Ectodermal cell (in vitro differentiated cells): Measurements from ENCODE around the gene MAP2K6.
A peak's percentile ranks its signal among the peaks of the same experiment; 100 is the strongest.
"Not testable (repeated sequence)": the region's sequence is repeated elsewhere in the genome, so short reads cannot be mapped to it uniquely, and the experiment has no call there.

Experiments used
- H3K27ac ChIP-seq: 2 replicates; pipeline ENCODE4 v1.7.0; 2013; ENCODE audit warnings: mild to moderate bottlenecking, low read depth, low read length; ENCODE audit not compliant: insufficient read depth, poor library complexity, severe bottlenecking
- H3K27me3 ChIP-seq: 2 replicates; pipeline ENCODE4 v1.7.0; 2013; ENCODE audit warnings: mild to moderate bottlenecking, low read length; ENCODE audit not compliant: insufficient read depth, control insufficient read depth, poor library complexity, severe bottlenecking
- H3K36me3 ChIP-seq: one replicate; pipeline ENCODE4 v1.7.0; 2013; ENCODE audit warnings: low read length; ENCODE audit not compliant: control insufficient read depth, insufficient read depth
- H3K4me1 ChIP-seq: one replicate; pipeline ENCODE4 v1.7.0; 2013; ENCODE audit warnings: low read length; ENCODE audit not compliant: control insufficient read depth, insufficient read depth
- H3K4me3 ChIP-seq: 2 replicates; pipeline ENCODE4 v1.7.0; 2013; ENCODE audit warnings: low read depth, low read length, control low read depth; ENCODE audit not compliant: insufficient read depth
- H3K9me3 ChIP-seq: 2 replicates; pipeline ENCODE4 v1.7.0; 2013; ENCODE audit warnings: mild to moderate bottlenecking, low read length, moderate library complexity; ENCODE audit not compliant: control insufficient read depth
- WGBS, 2 experiments: methylation state at CpG; one replicate each; pipeline ENCODE4 v1.1.7; 2013; ENCODE audit warnings: missing lambda C conversion rate in 2 of 2; 5-methylcytosine and 5-hydroxymethylcytosine counted together

Gene MAP2K6

GRCh38 chr17:69471406-69471805, 56.9 kb downstream of the MAP2K6 start:
- Histone ChIP-seq H3K4me1 (peaks cover 16% of the 10 kb centered on the region), H3K36me3 (no peaks in the 10 kb centered on the region), H3K27ac (no peak overlapping the region), H3K4me3 (no peak overlapping the region), H3K9me3 (no peaks in the 10 kb centered on the region), H3K27me3 (no peaks in the 10 kb centered on the region)
- 100% methylated on average over 2 to 3 of the region's 3 CpGs for WGBS, 2 experiments

- 85 to 91% methylated on average over 6 of the region's 7 CpGs for WGBS, 2 experiments
- Histone ChIP-seq H3K4me1 (peaks cover 5% of the 10 kb centered on the region), H3K9me3 (no peaks in the 10 kb centered on the region), H3K27me3 (no peaks in the 10 kb centered on the region), H3K27ac (peak overlapping the region; percentile 50), H3K36me3 (no peaks in the 10 kb centered on the region), H3K4me3 (no peak overlapping the region)
These were observed 59.6 kb downstream of the MAP2K6 start for GRCh38 chr17:69473841-69474831.

GRCh38 chr17:69477204-69477902, 62.9 kb downstream of the MAP2K6 start:
- Histone ChIP-seq H3K27me3 (no peaks in the 10 kb centered on the region), H3K4me1 (peaks cover 5% of the 10 kb centered on the region), H3K9me3 (no peaks in the 10 kb centered on the region), H3K27ac (no peak overlapping the region), H3K4me3 (no peak overlapping the region), H3K36me3 (no peaks in the 10 kb centered on the region)
- 95% methylated on average over 6 of the region's 6 CpGs for WGBS, 2 experiments

- Histone ChIP-seq H3K27ac (no peak overlapping the region), H3K4me1 (peaks cover 5% of the 10 kb centered on the region), H3K4me3 (no peak overlapping the region), H3K9me3 (no peaks in the 10 kb centered on the region), H3K36me3 (no peaks in the 10 kb centered on the region), H3K27me3 (no peaks in the 10 kb centered on the region)
- WGBS, 2 experiments = 95 to 97% methylated on average over 4 of the region's 4 CpGs
These were observed 63.4 kb downstream of the MAP2K6 start for GRCh38 chr17:69477903-69478266.

GRCh38 chr17:69478916-69479315, 64.4 kb downstream of the MAP2K6 start:
- no peaks in the 10 kb centered on the region for H3K27me3 ChIP-seq
- H3K9me3 ChIP-seq = no peaks in the 10 kb centered on the region
- WGBS, 2 experiments = 94 to 97% methylated on average over 3 to 4 of the region's 4 CpGs
- no peaks in the 10 kb centered on the region for H3K36me3 ChIP-seq
- peaks cover 2% of the 10 kb centered on the region for H3K4me1 ChIP-seq
- no peak overlapping the region for H3K4me3 ChIP-seq
- H3K27ac ChIP-seq = no peak overlapping the region

GRCh38 chr17:69479756-69480155, 65.3 kb downstream of the MAP2K6 start:
- not testable (repeated sequence) for H3K9me3 ChIP-seq, H3K27me3 ChIP-seq, H3K4me1 ChIP-seq, H3K27ac ChIP-seq, H3K4me3 ChIP-seq, H3K36me3 ChIP-seq
- WGBS, 2 experiments = 92 to 94% methylated on average over 7 of the region's 7 CpGs

- H3K27ac ChIP-seq = no peak overlapping the region
- H3K27me3 ChIP-seq = no peaks in the 10 kb centered on the region
- H3K4me3 ChIP-seq = no peak overlapping the region
- H3K4me1 ChIP-seq = no peaks in the 10 kb centered on the region
- 90 to 93% methylated on average over 4 of the region's 4 CpGs for WGBS, 2 experiments
- no peaks in the 10 kb centered on the region for H3K9me3 ChIP-seq
- no peaks in the 10 kb centered on the region for H3K36me3 ChIP-seq
These were observed 65.7 kb downstream of the MAP2K6 start for GRCh38 chr17:69480245-69480644.

- Histone ChIP-seq H3K4me3 (no peak overlapping the region), H3K4me1 (peaks cover 7% of the 10 kb centered on the region), H3K27ac (no peak overlapping the region), H3K27me3 (no peaks in the 10 kb centered on the region), H3K9me3 (no peaks in the 10 kb centered on the region), H3K36me3 (no peaks in the 10 kb centered on the region)
- 92 to 93% methylated on average over 3 of the region's 3 CpGs for WGBS, 2 experiments
These were observed 70.8 kb downstream of the MAP2K6 start for GRCh38 chr17:69485251-69485661.

- Histone ChIP-seq H3K9me3 (no peaks in the 10 kb centered on the region), H3K4me3 (no peak overlapping the region), H3K36me3 (no peaks in the 10 kb centered on the region), H3K27me3 (no peaks in the 10 kb centered on the region), H3K4me1 (peaks cover 9% of the 10 kb centered on the region), H3K27ac (no peak overlapping the region)
- WGBS, 2 experiments = 93 to 94% methylated on average over 3 of the region's 3 CpGs
These were observed 71.6 kb downstream of the MAP2K6 start for GRCh38 chr17:69485901-69486643.
